HG03280 (cell line): ENCODE measurements around the gene CAPRIN2.

Experiments used
- ATAC-seq: cut with Tn5 transposase; IDR thresholded peaks from one replicate; pipeline ENCODE4 v1.9.1; 2021; ENCODE audit warnings: mild to moderate bottlenecking, moderate library complexity; ENCODE audit not compliant: unreplicated experiment

The CAPRIN2 gene

DNA sequence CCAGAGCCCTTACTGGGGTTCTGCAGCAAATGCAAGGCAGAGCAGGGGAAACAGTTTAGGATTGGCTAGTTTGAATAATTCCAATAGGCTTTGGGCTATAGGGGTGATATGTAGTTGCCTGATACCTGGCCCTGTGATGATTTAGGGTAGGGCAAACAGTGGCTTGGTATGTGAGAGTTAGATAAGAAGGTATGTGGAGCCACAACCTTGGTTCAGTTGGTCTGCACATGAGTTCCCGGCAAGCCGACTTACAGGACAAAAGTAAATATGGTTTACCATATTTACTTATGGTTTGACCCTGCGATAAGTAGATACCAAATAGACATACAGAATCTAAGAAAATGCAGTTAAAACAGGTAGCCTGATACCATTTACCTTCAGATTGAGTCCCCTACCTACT is 8.3 kb upstream of the CAPRIN2 start:
- ATAC-seq, result no peak

DNA sequence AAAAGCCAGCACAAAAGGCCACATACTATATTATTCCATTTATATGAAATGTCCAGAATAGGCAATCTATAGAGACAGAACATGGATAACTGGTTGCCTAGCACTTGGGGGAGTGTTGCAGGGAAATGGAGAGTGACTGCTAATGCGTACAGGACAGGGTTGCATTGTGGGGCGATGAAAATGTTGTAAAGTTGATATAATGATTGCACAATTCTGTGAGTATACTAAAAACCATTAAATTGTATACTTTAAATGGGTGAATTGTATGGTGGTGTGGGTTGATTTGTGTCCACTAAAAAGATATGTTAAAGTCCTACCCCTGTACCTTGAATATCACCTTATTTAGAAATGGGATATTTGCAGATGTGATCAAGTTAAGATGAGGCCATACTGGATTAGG is 7.0 kb upstream of the CAPRIN2 start:
- ATAC-seq, result no peak

GRCh38 chr12:30757316-30757715 is 2.6 kb upstream of the CAPRIN2 start:
- ATAC-seq, result no peak

DNA sequence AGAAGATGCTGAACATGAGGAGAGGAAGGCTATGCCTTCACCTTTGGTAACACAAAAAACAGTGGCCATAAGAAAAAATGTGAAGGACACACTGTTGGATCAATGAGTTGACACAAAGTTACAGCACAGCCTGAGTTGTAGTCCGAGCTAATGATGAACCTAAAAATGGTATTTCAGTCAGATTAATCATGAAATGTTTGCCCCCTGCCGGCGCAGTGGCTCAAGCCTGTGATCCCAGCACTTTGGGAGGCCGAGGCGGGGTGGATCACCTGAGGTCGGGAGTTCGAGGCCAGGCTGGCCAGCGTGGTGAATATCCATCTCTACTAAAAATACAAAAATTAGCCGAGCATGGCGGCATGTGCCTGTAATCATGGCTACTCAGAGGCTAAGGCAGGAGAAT is 1.3 kb upstream of the CAPRIN2 start:
- no peak for ATAC-seq

DNA sequence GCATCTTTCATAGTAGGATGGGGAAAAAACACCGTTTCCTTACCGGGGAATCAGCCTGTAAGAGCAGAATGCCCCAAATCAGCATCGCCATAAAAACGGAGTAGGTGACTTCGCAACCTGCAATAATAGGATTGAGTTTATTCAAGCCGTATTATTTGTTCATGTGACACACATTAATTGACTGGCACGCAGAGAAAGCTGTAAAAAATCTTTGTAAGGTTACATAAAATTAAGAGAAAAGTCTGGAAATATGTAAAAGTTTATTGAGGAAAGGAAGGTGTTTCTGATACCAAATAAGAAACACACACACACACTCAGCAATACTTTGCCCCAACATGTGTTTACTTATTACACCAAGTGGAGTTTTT is 628 bp upstream of the CAPRIN2 start:
- no peak for ATAC-seq

DNA sequence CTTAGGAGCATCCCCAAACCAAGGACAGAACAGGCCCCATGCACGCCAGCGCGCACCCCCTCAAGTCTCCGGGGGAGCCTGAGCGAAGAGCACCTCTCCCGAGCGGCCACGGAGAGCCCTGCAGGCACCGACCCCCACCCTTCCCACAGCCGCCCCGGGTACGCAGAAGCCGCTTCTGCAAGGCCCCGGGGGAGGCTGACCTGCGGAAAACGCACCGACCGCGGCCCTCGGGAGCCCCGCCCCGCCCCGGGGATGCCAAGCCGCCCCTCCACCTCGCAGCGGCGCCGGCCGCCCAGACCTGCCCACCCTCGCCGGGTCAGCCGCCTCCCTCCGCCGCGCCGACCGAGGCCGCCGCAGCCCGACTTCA is 385 bp downstream of the CAPRIN2 start:
- ATAC-seq, result no peak

DNA sequence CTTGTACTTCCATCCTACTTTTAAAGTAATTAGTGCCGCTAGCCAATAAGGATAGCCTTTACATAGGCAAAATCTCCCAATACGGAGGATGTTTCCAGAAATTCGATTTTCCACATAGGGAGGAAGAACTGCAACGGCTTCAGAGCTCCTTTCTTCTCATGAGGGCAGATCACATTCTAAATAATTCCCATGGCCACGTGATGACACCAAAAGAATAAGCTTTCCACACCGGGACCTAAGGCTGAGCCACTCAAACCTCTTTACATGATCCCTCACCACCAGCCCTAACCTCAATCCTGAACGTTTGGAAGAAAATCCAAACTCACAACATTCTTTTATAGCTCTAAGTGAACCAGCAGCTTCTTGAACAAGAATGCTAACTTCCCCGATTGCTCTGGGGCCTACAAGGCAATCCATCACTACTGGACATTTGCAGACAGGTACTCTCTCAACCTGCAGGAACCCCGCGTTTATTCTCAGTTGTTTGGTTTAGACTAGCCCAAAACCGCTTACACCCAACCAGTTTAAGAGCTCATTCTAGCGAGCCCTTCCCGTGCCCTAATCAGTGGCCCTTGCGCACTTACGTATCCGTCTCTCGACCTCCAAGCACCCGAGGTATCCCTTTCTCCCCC is 884 bp downstream of the CAPRIN2 start:
- no peak for ATAC-seq

DNA sequence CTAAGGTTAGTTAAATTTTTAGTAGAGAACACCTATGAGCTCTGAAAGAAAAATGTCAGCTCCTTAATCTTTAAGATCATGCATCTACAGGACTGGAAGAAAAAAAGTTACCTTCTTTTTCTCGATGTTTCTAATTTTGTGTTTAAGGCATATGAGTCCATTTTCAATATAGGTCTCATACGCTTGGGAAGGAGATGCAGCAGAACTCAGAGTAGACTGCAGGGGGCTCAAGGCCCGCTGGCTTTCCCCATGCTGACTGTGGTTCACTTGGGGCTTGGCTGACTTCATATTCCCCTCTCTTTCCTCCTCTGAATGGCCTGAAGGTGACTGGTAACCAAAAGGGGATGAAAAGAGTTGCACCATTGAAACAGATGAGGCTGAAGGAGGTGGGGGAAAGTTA is 1.5 kb downstream of the CAPRIN2 start:
- no peak for ATAC-seq

GRCh38 chr12:30752255-30752654 is 2.5 kb downstream of the CAPRIN2 start:
- no peak for ATAC-seq

DNA sequence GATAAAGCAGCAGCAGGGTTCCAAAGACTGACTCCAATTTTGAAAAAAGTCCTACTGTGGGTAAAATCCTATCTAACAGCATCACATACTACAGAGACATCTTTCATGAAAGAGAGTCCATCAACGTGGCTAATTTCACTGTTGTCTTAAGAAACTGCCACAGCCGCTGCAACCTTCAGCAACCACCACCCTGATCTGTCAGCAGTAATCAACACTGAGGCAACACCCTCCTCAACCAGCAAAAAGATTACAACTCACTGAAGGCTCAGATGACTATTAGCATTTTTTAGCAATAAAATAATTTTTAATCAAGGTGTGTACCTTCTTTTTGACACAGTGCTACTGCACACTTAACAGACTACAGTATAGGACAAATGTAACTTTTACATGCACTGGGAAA is 6.6 kb downstream of the CAPRIN2 start:
- no peak for ATAC-seq

DNA sequence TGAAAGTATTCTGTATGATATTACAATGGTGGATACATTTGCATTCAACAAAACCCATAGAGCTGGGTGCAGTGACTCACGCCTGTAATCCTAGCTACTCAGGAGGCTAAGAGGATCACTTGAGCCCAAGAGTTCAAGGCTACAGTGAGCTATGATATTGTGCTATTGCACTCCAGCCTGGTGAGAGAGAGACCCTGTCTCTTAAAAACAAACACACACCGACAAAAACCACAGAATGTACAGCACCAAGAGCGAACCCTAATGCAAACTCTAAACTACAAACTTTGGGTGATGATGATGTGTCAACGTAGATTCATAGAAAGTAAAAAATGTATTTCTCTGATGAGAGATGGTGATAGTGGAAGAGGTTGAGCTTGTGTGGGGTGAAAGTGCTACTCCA is 8.6 kb downstream of the CAPRIN2 start:
- ATAC-seq, result no peak

- ATAC-seq, result no peak
Observed at GRCh38 chr12:30744321-30744720, 10.4 kb downstream of the CAPRIN2 start.

- ATAC-seq, result no peak
Observed at GRCh38 chr12:30740274-30740673, 14.5 kb downstream of the CAPRIN2 start.

- ATAC-seq, result no peak
Observed at GRCh38 chr12:30739020-30739419, 15.7 kb downstream of the CAPRIN2 start.

GRCh38 chr12:30732954-30733637 is 21.7 kb downstream of the CAPRIN2 start:
- ATAC-seq, result no peak

- no peak for ATAC-seq
Observed at GRCh38 chr12:30730011-30730410, 24.7 kb downstream of the CAPRIN2 start.

DNA sequence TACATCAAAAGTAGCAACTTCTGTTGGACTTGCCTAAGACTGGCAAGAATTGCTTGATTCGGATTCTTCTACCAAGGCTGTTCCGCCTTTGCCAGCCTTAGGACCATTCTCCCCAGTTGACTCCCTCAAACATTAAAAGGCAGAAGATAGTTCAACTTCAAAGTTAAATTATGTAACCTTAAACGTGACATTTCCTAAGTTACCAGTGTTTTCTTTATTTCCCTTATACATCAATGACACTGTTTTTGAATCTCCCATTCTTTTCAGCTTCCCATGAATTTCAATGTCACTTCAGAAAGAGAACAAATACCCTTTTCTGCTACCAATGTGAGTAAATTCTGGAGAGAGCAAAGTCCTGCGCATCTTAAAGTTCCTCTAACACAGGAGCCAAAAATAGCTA is 25.2 kb downstream of the CAPRIN2 start:
- ATAC-seq, result no peak

GRCh38 chr12:30726647-30727046 is 28.1 kb downstream of the CAPRIN2 start:
- ATAC-seq, result no peak

DNA sequence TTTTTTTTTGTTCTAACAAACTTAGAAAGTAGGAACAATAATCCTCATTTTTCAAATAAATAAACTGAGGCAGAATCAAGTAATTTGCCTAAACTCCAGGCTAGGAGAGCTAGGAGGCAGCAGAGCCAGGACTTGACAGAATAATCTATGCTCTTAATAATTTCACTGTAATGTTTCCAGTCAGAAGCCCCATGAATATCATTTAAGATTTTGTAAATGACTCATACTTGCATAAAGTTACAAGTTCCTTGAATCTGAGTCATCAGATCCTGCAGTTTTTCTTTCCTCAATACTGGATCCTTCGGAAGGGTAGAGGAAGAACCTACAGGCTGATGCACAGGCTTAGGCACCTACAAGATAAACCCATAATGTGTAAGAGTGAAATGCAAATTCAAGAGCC is 29.0 kb downstream of the CAPRIN2 start:
- no peak for ATAC-seq

- no peak for ATAC-seq
Observed at GRCh38 chr12:30719060-30719459, 35.7 kb downstream of the CAPRIN2 start.

GRCh38 chr12:30707613-30708342 is 47.0 kb downstream of the CAPRIN2 start:
- ATAC-seq, result no peak

GRCh38 chr12:30706476-30706875 is 48.3 kb downstream of the CAPRIN2 start:
- ATAC-seq, result no peak
